ENCODE data around the gene IFFO2. TPM values are rescaled to one million over a fixed set of nuclear protein-coding genes. Genes with fewer than 3 reads are reported as not detected.

The IFFO2 gene
- total and polyA plus RNA-seq, 2 of the 13 experiments (the other 11 are each of a cell fraction or from before 2014, with no cell fraction given) = 7.3 to 16.7 TPM

- no peak for TF ChIP-seq PRDM15 (CRISPR knock-in tag; IDR thresholded peaks at IDR 0.05)
- TF ChIP-seq FOXA3 (CRISPR knock-in tag; IDR thresholded peaks at IDR 0.05) = no peak
- TF ChIP-seq FOXC1 (CRISPR knock-in tag; IDR thresholded peaks at IDR 0.05; ENCODE audit: borderline replicate concordance) = no peak
- TF ChIP-seq GTF2F1 (IDR thresholded peaks at IDR 0.05; ENCODE audit: low read length) = no peak
- no peak for TF ChIP-seq ZNF839 (CRISPR knock-in tag; IDR thresholded peaks at IDR 0.05; ENCODE audit: borderline replicate concordance)
- TF ChIP-seq AGO2 (optimal IDR thresholded peaks at IDR 0.05; ENCODE audit: low read depth, low read length) = no peak
- TF ChIP-seq TOPORS (CRISPR knock-in tag; IDR thresholded peaks at IDR 0.05) = no peak
- TF ChIP-seq HNRNPK (IDR thresholded peaks at IDR 0.05; ENCODE audit: low read depth, low read length, poor library complexity, severe bottlenecking) = no peak
- peak; percentile 30; the same call in 1 of the 2 replicates for TF ChIP-seq RBFOX2 (IDR thresholded peaks at IDR 0.05; ENCODE audit: low read depth, low read length)
- TF ChIP-seq ZNF557 (CRISPR knock-in tag; IDR thresholded peaks at IDR 0.05) = no peak
- no peak for TF ChIP-seq THAP7 (CRISPR knock-in tag; IDR thresholded peaks at IDR 0.05)
- peak; percentile 25; the same call in 1 of the 2 replicates for TF ChIP-seq ETV5 (CRISPR knock-in tag; IDR thresholded peaks at IDR 0.05; ENCODE audit: borderline replicate concordance)
- no peak for TF ChIP-seq NR1H2 (CRISPR knock-in tag; IDR thresholded peaks at IDR 0.05; ENCODE audit: borderline replicate concordance, low read depth)
- TF ChIP-seq SAP130 (CRISPR knock-in tag; IDR thresholded peaks at IDR 0.05; ENCODE audit: low read depth) = no peak
- no peak for TF ChIP-seq ZNF33B (CRISPR knock-in tag; IDR thresholded peaks at IDR 0.05)
- TF ChIP-seq FOXA1 (IDR thresholded peaks at IDR 0.05) = no peak
- TF ChIP-seq FOXA1 (CRISPR knock-in tag; IDR thresholded peaks at IDR 0.05) = no peak
- TF ChIP-seq ZNF446 (CRISPR knock-in tag; IDR thresholded peaks at IDR 0.05) = no peak
- TF ChIP-seq DDIT3 (CRISPR knock-in tag; IDR thresholded peaks at IDR 0.05) = no peak
- no peak for TF ChIP-seq ZMAT3 (CRISPR knock-in tag; conservative IDR thresholded peaks at IDR 0.05)
- TF ChIP-seq E2F1 (CRISPR knock-in tag; IDR thresholded peaks at IDR 0.05) = no peak
- TF ChIP-seq RELA (CRISPR knock-in tag; IDR thresholded peaks at IDR 0.05) = no peak
- peak; percentile 38; the same call in 1 of the 2 replicates for TF ChIP-seq ZNF24 (IDR thresholded peaks at IDR 0.05)
- TF ChIP-seq BRD4 (CRISPR knock-in tag; IDR thresholded peaks at IDR 0.05) = no peak
- TF ChIP-seq ZNF543 (CRISPR knock-in tag; IDR thresholded peaks at IDR 0.05) = no peak
- no peak for TF ChIP-seq ZNF230 (CRISPR knock-in tag; IDR thresholded peaks at IDR 0.05)
- no peak for TF ChIP-seq ZNF577 (CRISPR knock-in tag; IDR thresholded peaks at IDR 0.05; ENCODE audit: borderline replicate concordance, low read depth)
- no peak for TF ChIP-seq REL (CRISPR knock-in tag; conservative IDR thresholded peaks at IDR 0.05)
Observed at GRCh38 chr1:18899363-18900049, 57.0 kb downstream of the IFFO2 start (continued).
